Measurements from ENCODE around the gene MACROD2. TPM values are rescaled to one million over a fixed set of nuclear protein-coding genes. Genes with fewer than 3 reads are reported as not detected.

Gene MACROD2
- total RNA-seq, 1 experiment from 2014 or later, result 1.6 TPM

DNA sequence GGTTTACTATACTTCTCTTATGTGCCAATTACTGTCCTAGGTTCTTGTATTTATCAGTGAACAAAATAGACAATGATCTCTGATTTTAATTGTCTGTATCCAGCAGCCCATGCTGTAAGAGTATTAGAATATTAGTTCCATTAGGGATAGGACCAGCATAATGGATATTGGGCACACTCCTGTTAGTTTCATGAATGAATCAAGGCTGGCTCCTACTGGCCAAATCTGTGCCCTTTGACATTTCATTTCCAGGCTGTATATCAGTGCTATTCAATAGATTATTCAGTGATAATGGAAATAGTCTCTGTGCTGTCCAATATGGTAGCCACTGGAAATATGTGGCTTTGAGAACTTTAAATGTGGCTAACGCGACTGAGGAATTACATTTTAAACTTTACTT is 1350.0 kb downstream of the MACROD2 start:
- Histone ChIP-seq H3K79me1 (ENCODE audit: insufficient read depth, low read depth, low read length, poor library complexity, severe bottlenecking) (no peaks in the 10 kb centered on the region), H4K5ac (ENCODE audit: insufficient read length, low read depth, low read length) (no peak overlapping the region), H3K4me2 (ENCODE audit: insufficient read depth, insufficient read length, low read length) (no peak overlapping the region), H3K23ac (ENCODE audit: insufficient read length, low read depth, low read length) (no peak overlapping the region), H2BK5ac (ENCODE audit: insufficient read length, low read length) (no peak overlapping the region), H3K14ac (ENCODE audit: insufficient read depth, low read length) (no peak overlapping the region), H3K79me2 (ENCODE audit: insufficient read depth, low read length) (no peaks in the 10 kb centered on the region), H2BK20ac (ENCODE audit: low read depth, low read length, poor library complexity, severe bottlenecking) (no peak overlapping the region), H3K27ac (ENCODE audit: insufficient read length, low read depth, low read length) (no peak overlapping the region), H3K27me3 (ENCODE audit: insufficient read depth, low read length) (no peaks in the 10 kb centered on the region), H3K9ac (ENCODE audit: extremely low read depth, insufficient read length, low read length) (no peak overlapping the region), H2AK5ac (ENCODE audit: insufficient read length, low read length) (no peak overlapping the region), H2AFZ (ENCODE audit: low read length) (no peak overlapping the region), H2BK120ac (ENCODE audit: low read depth, low read length, poor library complexity, severe bottlenecking) (no peak overlapping the region), H3K4ac (ENCODE audit: low read depth, low read length) (no peak overlapping the region), H3K4me1 (ENCODE audit: insufficient read depth, low read length) (no peaks in the 10 kb centered on the region), H3K18ac (ENCODE audit: insufficient read length, low read depth, low read length) (no peak overlapping the region), H2BK12ac (ENCODE audit: insufficient read length, low read depth, low read length) (no peak overlapping the region), H4K91ac (ENCODE audit: insufficient read length, low read depth, low read length) (no peak overlapping the region), H2BK15ac (ENCODE audit: low read depth, low read length) (no peak overlapping the region), H3K56ac (ENCODE audit: insufficient read length, low read depth, low read length) (no peak overlapping the region), H3T11ph (ENCODE audit: low read length) (no peak overlapping the region), H3K9me3 (ENCODE audit: control insufficient read depth, low read depth, low read length) (no peaks in the 10 kb centered on the region), H3K23me2 (ENCODE audit: insufficient read length, low read depth, low read length, poor library complexity, severe bottlenecking) (no peaks in the 10 kb centered on the region), H4K20me1 (ENCODE audit: control insufficient read depth, insufficient read depth, insufficient read length) (no peaks in the 10 kb centered on the region), H4K8ac (replicated peaks; ENCODE audit: insufficient read length, low read depth, low read length) (no peak overlapping the region)
- Mint-ChIP-seq H3K4me1 (peaks cover 0 to 5% of the 10 kb centered on the region in 2 experiments; a peak in 2 of 4 replicates), H3K27ac (no peak overlapping the region), H3K4me3 (no peak overlapping the region), H3K36me3 (ENCODE audit: insufficient read depth in 1 of 3, low read depth in 3 of 3) (peaks cover 3 to 17% (median 9%) of the 10 kb centered on the region in 3 experiments), H3K27me3 (ENCODE audit: low read depth) (no peaks in the 10 kb centered on the region), H3K9me3 (peaks cover 7 to 9% of the 10 kb centered on the region in 2 experiments; a peak in 4 of 5 replicates)
- WGBS (ENCODE audit: extremely low coverage, insufficient read length, low lambda C conversion rate), result no CpG with 5 or more reads among the region's 2 CpGs
- DNase-seq, result no peak
- no peak for TF ChIP-seq CTCF (conservative IDR thresholded peaks at IDR 0.05)

All from H9 (cell line).